GM18870 (cell line): Measurements from ENCODE around the gene DCDC2C.

Experiments
- ATAC-seq: cut with Tn5 transposase; IDR thresholded peaks from one replicate; pipeline ENCODE4 v1.9.1; 2021; ENCODE audit warnings: moderate library complexity; ENCODE audit not compliant: unreplicated experiment

DCDC2C gene

DNA sequence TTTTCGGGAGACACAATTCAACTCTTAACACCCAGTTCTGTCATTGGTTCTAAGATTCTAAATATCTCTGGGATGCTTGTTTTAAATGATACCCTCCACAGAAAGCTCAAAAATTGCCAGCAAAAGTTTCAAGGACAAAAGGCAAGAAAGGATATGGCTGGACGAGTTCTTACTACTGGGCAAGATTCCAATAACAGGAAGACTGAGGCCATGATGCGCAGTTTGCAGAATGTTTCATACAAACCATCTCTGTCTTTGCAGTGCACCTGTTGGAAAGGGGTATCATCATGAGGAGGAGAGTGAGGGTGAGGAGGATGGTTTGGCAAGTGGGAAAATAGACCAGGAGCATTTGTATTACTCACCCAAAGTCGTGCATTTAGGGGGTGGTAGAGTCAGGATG, 172.8 kb downstream of the DCDC2C start:
- ATAC-seq = no peak

DNA sequence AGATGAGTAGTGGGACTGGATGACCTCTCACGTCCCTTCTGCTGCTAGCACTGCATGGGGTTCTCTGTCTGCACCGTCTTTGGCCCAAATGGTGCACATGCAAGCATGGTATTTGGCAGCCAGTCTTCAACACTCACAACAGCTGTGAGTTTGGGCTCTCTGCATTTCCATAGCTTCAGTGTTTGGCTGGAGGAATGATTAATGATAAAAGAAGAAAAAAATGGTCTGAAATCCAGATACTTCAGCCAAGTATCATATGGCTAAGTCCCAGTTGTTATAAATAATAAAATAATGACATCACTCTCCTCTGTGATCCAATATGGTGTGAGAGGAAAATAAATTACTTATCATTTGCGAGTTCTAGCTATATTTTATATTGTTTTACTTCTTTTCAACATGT, 173.3 kb downstream of the DCDC2C start:
- no peak for ATAC-seq

DNA sequence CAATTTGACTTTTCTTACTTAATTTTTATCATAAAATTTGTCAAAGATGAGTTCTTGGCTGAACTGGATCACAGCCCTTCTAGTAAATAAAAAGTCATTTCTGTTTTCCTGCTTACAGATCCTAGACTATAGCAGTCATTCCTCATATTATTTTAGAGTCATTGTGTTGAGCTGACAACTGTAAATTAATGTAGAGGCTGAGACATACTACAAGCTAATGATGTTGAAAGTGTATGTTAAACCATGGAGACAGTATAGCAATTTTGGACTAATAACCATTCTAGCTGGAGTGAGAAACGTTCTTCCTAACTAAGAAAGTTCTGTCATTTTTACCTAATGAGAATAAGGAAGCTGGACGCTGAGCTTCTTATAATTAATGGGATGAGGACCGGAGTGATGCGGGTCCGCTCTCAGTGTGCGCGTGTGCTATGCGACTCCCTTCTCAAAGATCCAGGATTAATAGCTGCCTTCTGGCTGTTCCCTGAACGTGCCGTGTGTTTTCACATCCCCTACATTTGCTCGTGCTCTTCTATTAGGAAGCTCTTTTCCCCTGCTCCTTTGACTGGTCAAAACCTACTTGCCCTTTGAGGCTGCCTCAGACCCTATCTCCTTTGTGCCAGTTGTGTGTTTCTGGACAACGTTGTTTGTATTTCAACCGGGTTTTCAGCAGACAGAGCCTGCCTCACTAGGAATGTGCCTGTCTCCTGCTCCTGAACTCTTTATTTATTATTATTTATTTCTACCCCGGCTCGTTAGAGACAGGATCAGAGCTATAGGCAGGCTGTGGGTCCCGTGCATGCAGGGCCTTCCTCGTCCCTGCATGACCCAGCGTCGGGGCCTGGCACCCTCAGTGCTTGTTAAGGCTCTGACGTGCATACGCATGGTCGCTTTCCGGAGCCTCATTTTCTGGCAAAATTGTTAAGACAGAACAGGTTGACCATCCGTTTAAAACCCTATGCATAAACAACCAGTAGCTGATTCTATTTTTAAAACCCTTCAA, 182.6 kb downstream of the DCDC2C start:
- ATAC-seq = no peak

DNA sequence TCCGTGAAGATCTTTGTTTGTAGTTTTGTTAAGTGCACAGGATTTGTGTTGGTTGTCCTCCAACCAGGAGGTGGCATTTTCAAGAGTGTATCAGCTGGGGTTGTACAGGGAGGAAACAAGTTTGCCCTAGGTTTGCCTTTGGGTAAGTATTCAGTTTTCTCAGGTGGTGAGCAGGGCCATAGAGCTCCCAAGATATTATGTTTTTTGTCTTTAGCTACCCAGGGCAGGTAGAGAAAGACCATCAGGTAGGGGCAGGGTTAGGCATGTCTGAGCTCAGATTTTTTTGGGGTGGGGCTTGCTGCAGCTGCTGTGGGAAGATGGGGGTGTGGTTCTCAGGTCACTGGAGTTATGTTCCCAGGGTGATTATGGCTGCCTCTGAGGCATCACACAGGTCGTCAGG, 191.6 kb downstream of the DCDC2C start:
- ATAC-seq = no peak
